GM18520 (cell line): Measurements from ENCODE around the gene RABEPK.
"Not testable (repeated sequence)": the region's sequence is repeated elsewhere in the genome, so short reads cannot be mapped to it uniquely, and the experiment has no call there.

Experiments used
- ATAC-seq: cut with Tn5 transposase; IDR thresholded peaks from one replicate; pipeline ENCODE4 v1.9.1; 2021; ENCODE audit not compliant: unreplicated experiment

RABEPK gene, protein sequence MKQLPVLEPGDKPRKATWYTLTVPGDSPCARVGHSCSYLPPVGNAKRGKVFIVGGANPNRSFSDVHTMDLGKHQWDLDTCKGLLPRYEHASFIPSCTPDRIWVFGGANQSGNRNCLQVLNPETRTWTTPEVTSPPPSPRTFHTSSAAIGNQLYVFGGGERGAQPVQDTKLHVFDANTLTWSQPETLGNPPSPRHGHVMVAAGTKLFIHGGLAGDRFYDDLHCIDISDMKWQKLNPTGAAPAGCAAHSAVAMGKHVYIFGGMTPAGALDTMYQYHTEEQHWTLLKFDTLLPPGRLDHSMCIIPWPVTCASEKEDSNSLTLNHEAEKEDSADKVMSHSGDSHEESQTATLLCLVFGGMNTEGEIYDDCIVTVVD

DNA sequence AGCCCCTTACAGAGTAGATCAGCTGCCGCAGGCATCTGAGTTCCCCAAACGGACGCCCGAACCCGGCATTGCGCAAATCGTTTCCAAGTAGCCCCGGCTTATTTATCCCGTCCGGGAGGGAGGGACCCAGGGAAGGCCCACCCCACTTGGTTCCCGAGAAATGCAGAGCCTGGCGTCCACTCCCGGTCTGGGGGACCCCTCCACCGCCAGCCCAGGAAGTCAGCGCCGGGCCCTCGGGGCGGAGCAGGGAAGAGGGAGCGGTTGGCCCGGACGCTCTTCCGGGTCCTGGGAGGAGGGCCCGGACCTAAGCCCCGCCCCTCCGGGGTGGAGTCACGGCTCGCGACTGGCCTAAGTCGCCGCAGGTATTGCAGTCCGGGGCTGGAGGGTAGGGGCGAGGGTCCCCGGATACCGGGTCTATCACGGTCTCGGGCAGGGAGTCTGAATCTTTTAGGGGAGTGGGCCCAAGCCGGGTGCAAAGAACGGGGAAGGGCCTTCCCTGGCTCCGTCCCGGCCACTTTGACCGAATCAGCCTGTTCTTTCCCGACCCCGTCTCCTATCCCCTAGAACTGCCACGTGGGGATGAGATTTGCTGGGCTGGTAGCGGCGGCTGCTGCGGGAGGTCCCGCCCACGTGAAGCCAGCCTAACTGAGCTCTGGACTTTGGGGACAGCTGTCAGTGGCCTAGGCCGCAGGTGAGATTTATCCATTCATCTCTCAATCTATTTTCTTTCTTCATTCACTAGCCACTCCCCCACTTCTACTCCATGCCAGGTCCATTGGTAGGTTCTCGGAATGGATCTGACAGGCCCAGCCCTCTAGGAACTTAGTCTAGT, at the start of gene RABEPK:
TSS of gene RABEPK (plus strand) at position 327 of the 832 bp plus-strand sequence. CDS start 2,472 bp downstream, outside the sequence.
- ATAC-seq, result peak; percentile 99

DNA sequence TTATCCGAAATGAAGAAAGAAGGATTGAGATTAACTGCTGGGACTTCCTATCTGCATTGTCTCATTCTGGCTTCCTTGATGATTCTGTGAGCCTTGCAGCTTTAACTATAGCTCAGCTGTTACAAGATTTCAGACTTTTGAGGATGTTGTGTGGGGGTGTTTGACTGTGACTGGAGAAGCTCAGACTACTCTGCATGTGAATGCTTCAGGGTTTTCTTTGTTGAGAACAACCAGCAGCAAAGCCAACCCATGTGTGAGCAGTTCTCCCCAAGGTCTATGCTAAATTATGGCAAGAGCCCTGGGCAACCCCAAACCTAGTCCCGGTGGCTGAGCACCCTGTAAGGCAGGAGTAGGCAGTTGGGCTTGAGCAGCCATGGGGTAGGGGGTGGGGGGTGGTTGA, 48.6 kb upstream of the RABEPK start:
- no peak for ATAC-seq

- no peak for ATAC-seq
These were observed 46.5 kb upstream of the RABEPK start for GRCh38 chr9:125153712-125154367.

GRCh38 chr9:125156551-125156950, 43.8 kb upstream of the RABEPK start:
- no peak for ATAC-seq

DNA sequence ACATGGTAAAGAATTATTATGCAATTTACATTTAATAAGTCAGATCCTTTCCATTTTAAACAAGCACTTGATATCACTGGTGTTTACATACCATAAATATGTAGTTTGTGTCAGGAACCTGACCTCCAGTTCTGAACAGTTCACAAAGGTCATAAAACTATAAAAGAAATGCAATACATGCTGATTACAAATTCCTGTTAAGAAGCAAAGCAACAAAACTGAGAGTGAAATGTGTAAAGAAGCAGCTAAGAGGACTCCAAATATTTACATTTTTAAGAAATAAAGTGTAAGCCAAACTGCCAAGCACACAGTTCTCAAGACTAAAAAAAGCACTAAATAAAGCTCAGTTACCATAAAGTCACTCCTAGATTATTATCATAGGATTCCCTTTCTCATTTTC, 39.6 kb upstream of the RABEPK start:
- no peak for ATAC-seq

DNA sequence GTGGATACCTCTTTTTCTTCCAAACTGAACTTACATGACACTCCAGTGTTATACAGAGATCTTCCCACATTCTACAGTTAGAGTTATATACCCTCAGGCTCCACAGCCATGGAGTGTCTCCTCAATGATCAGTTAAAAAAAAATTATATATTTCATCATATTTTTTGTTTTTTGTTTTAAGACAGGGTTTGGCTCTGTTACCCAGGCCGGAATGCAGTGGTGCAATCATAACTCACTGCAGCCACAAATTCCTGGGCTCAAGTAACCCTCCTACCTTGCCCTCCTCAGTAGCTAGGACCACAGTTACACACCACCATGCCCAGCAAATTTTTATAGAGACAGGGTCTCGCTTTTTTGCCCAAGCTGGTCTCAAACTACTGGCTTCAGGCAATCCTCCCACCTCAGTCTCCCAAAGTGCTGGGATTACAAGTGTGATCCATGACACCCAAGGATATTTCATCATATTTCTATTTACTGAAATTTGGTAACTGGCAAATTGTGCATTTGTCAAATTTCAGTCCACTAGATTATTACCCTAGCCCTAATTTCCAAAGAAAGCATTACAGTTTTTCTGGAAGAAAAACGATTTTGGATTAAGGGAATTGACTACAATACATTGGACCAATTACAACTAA, 38.9 kb upstream of the RABEPK start:
- no peak for ATAC-seq

- not testable (repeated sequence) for ATAC-seq
These were observed 37.5 kb upstream of the RABEPK start for GRCh38 chr9:125162891-125163290.

DNA sequence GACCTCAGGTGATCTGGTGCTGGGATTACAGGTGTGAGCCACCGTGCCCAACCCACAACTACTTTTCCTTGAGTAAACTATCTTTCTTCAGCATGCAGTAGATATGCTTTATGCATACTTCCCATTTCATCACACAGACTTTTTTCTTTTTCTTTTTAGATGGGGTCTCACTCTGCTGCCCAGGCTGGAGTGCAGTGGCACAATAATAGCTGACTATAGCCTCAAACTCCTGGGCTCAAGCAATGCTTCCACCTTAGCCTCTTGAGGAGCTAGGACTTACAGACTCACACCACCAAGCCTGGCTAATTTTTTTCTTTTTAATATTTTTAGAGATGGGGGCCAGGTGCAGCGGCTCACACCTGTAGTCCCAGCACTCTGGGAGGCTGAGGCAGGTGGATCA, 33.6 kb upstream of the RABEPK start:
- ATAC-seq, result no peak

GRCh38 chr9:125169895-125170294, 30.4 kb upstream of the RABEPK start:
- ATAC-seq, result no peak

DNA sequence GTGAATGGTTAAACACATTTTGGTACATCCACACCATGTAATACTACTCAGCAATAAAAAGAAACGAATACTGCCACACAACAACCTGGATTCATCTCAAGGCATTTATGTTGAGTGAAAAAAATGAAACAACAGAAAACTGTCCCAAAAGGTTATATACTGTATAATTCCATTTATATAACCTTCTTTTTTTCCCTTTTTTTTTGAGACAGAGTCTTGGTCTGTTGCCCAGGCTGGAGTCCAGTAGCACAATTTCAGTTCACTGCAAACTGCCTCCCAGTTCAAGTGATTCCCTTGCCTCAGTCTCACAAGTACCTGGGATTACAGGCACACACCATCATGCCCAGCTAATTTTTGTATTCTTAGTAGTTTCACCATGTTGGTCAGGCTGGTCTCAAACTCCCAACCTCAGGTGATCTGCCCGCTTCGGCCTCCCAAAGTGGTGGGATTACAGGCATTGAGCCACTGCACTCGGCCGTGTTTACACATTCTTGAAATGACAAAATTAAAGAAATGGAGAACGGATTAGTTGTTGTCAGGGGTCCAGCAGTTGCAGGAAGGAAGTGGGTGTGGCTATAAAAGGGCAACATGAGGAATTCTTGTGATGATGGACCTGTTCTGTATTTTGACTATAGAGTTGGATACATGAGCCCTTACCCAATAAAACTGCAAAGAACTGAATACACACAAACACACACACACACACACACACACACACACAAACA, 28.1 kb upstream of the RABEPK start:
- no peak for ATAC-seq

DNA sequence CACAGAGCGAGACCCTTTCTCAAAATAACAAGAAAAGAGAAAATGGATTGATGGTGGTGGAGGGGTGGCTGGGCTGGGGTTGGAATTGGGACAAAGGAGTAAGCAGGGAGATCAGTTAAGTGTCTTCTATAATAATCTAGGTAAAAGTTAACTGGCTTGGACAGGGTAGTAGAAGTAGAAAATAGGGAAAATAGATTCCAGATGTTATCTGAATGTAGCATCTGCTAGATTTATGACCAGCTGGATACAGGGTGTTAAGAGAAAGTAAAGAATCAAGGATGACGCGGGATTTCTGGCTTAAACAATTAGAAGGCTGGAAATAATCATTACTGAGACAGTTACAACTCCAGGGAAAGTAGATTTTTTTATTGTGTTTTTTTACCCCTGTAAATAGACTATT, 23.7 kb upstream of the RABEPK start:
- no peak for ATAC-seq

- ATAC-seq, result no peak
These were observed 22.5 kb upstream of the RABEPK start for GRCh38 chr9:125177888-125178287.

DNA sequence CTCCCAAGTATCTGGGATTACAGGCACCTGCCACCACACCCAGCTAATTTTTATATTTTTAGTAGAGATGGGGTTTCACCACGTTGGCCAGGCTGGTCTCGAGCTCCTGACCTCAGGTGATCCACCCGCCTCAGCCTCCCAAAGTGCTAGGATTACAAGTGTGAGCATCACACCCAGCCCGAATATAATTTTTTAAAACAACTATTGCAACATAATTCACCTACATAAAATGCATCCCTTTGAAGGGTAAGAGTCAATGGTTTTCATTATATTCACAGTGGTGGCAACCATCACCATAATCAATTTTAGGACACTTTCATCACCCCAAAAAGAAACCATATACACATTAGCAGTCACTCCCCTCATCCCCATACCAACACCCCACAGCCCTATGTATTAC, 20.6 kb upstream of the RABEPK start:
- ATAC-seq, result not testable (repeated sequence)

DNA sequence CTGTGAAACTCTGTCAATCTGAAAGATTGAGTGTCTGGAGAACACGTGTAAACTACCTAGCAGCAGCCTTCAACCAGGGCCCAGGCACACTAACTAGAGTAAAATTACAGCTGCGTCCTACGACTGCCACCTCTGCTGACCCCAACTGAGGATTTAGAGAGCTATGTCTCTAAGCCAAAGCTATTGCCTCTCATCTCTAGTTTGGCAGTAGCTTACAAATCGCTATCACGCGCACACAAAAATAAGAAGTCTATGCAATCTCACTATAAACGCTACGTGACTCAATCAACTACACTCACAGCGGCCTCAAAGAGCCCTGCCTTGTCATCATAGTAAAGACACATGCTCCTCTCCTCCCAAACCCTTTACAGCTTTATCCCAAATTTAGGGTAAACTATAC, 19.5 kb upstream of the RABEPK start:
- no peak for ATAC-seq

DNA sequence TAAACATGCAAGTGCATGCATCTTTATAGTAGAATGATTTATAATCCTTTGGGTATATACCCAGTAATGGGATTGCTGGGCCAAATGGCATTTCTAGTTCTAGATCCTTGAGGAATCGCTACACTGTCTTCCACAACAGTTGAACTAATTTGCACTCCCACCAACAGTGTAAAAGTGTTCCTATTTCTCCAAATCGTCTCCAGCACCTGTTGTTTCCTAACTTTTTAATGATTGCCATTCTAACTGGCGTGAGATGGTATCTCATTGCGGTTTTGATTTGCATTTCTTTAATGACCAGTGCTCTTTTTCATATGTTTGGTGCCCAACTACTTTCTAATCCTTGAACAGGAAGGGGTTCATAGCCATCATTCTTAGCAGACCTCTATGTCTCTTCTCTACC, 18.6 kb upstream of the RABEPK start:
- ATAC-seq, result not testable (repeated sequence)

GRCh38 chr9:125183054-125183453, 17.3 kb upstream of the RABEPK start:
- ATAC-seq, result no peak

DNA sequence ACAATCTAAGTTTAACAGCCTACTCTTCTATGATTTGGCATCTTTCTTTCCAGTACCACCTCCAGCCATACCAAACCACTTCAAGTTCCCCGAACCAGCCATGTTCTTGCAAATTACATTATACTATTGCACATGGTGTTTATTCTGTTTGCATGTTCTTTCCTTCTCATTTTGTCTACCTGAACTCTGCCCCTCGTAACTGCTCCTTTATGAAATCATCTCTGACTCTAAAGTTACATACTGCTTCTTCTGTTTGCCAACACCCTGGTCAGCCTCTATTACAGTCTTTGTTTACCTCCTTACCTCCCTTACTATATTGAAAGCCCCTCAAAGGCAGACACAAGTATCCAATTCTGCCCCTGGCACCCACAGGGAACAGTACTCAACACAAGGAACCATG, 16.8 kb upstream of the RABEPK start:
- ATAC-seq, result no peak

- ATAC-seq, result no peak
These were observed 11.4 kb upstream of the RABEPK start for GRCh38 chr9:125189011-125189360.

DNA sequence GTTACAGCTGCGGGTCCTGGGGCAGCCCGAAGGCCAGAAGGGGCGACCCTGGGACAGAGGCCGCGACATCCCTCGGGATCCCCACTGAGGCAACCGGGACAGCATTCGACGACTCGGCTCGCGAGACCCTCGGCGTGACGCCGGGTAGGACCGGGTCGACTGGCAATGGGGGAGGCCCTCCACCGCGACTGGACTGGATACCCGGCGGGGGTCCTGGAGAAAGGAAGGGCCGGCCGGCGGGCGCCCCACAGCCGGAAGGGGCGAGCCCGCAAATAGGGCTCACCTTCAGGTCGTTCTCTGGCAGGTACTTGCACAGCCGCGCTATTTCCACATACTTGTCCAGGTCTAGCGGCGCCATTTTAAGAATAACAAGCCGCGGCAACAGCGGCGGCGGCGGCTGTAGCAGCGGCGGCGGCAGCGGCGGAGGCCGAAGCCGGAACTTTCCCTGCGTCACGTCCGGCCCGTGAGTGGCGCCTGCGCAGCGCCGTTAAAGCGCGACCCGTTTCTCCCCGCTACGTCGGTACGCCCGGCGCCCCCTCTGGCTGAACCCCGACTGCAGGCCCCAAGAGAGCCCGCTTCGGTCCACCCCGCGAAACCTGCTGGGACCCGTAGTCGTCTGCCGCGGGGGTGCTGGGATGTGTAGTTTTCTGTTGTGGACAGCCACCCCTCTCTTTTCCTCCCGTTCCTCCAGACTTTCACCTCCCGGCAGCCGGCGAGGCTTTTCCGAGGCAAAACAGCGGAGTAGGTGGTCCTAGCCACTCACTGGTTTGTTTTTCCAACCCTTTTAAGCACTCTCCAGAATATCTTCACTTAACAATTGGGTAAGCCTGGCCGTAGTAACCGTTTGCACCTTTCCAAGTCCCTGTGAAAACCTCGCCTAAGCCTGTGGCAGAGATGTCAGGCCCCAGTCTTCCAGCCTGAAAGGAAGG, 10.7 kb upstream of the RABEPK start, which contains the start of gene PPP6C:
TSS of gene PPP6C (minus strand) at position 443 of the 929 bp plus-strand sequence. CDS start at position 358, 85 bp downstream.
- ATAC-seq, result peak; percentile 98
